Caco-2 (cell line): Measurements from ENCODE around the gene DLK1. TPM values are rescaled to one million over a fixed set of nuclear protein-coding genes. Genes with fewer than 3 reads are reported as not detected.

Source experiments
- BruUV-seq: library from RNA; stranded (reverse); fragments of 400-500 nt; replicated peaks from 2 replicates; lab custom pipeline; 2021; lab: Mats Ljungman, UMichigan
- CTCF ChIA-PET: fragments of 300-600 bp; sonication (Branson Sonifier 250); formaldehyde crosslinking; loops from one replicate; lab custom pipeline; 2022; ENCODE audit warnings: antibody characterized with exemption; lab: Charles Lee
- POLR2A ChIA-PET: fragments of 300-600 bp; sonication (Branson Sonifier 250); formaldehyde crosslinking; loops from one replicate; lab custom pipeline; 2022; ENCODE audit warnings: antibody characterized with exemption; lab: Charles Lee
- DNase-seq, 2 experiments: peaks; one replicate each; pipeline versions ENCODE4 v3.0.0 to v3.0.0-alpha.2; 2020 to 2022
- H3K27me3 ChIP-seq: replicated peaks from 2 replicates; pipeline ENCODE4 v1.6.0; 2011; ENCODE audit warnings: low read length; ENCODE audit not compliant: control insufficient read depth, insufficient read depth
- H3K36me3 ChIP-seq: 2 replicates; pipeline ENCODE4 v1.5.1; 2011; ENCODE audit warnings: low read length; ENCODE audit not compliant: control insufficient read depth, insufficient read depth
- H3K4me1 ChIP-seq: fragments of 250-450 bp; sonication (Bioruptor Pico); 2 replicates; pipeline ENCODE4 v1.5.1; 2020; ENCODE audit warnings: mild to moderate bottlenecking
- H3K4me3 ChIP-seq: 2 replicates; pipeline ENCODE4 v1.5.1; 2011; ENCODE audit warnings: low read depth, mild to moderate bottlenecking, control low read depth, low read length
- H3K9me3 ChIP-seq: fragments of 250-450 bp; sonication (Bioruptor Pico); 2 replicates; pipeline ENCODE4 v1.5.1; 2020; ENCODE audit warnings: mild to moderate bottlenecking, moderate library complexity
- H3K27ac Mint-ChIP-seq: one replicate; pipeline ENCODE4 v1.8.0; 2022; ENCODE audit warnings: mixed read lengths; ENCODE audit not compliant: unreplicated experiment
- H3K27me3 Mint-ChIP-seq: one replicate; pipeline ENCODE4 v1.8.0; 2022; ENCODE audit warnings: mixed read lengths; ENCODE audit not compliant: insufficient read depth, unreplicated experiment
- H3K36me3 Mint-ChIP-seq: one replicate; pipeline ENCODE4 v1.8.0; 2022; ENCODE audit warnings: mild to moderate bottlenecking, mixed read lengths; ENCODE audit not compliant: insufficient read depth, unreplicated experiment
- H3K4me1 Mint-ChIP-seq: one replicate; pipeline ENCODE4 v1.8.0; 2022; ENCODE audit warnings: low read depth, mixed read lengths; ENCODE audit not compliant: unreplicated experiment
- H3K4me3 Mint-ChIP-seq: one replicate; pipeline ENCODE4 v1.8.0; 2022; ENCODE audit warnings: mild to moderate bottlenecking, moderate library complexity, mixed read lengths; ENCODE audit not compliant: unreplicated experiment
- H3K9me3 Mint-ChIP-seq: one replicate; pipeline ENCODE4 v1.8.0; 2022; ENCODE audit warnings: mixed read lengths; ENCODE audit not compliant: unreplicated experiment
- intact Hi-C: fragments of 100-400 bp; cut with micrococcal nuclease; formaldehyde crosslinking; loops from one replicate; pipeline ENCODE4 v1.10.0; 2022; ENCODE audit not compliant: unreplicated experiment
- total RNA-seq: library from RNA; stranded (reverse); gene quantifications from 2 replicates; pipeline ENCODE4 v1.2.3, GENCODE V29; 2022
- TF ChIP-seq, protein P1 (sequence below), 2 experiments: fragments of 200-600 bp in 1 of 2; IDR thresholded peaks; 1 replicate in 1 of 2; 2 replicates in 1 of 2; pipeline versions ENCODE4 v1.5.1 to v1.8.0; 2011 to 2022; ENCODE audit warnings: antibody characterized with exemption in 1 of 2, control low read depth in 1 of 2, inconsistent platforms in 1 of 2, low read depth in 1 of 2, low read length in 1 of 2, mild to moderate bottlenecking in 1 of 2, moderate library complexity in 1 of 2; ENCODE audit not compliant: insufficient read depth in 1 of 2, severe bottlenecking in 1 of 2, unreplicated experiment in 1 of 2

The DLK1 gene
- total RNA-seq, 1 experiment from 2014 or later, result not detected

- CTCF ChIA-PET, result no interaction called here
- Mint-ChIP-seq H3K9me3 (no peaks in the 10 kb centered on the region), H3K27ac (no peak overlapping the region), H3K4me1 (no peaks in the 10 kb centered on the region), H3K27me3 (peaks cover 3% of the 10 kb centered on the region), H3K36me3 (no peaks in the 10 kb centered on the region), H3K4me3 (no peak overlapping the region)
- no TSS peak for BruUV-seq
- intact Hi-C loops, result no loop called here
- TF ChIP-seq, protein P1, sequence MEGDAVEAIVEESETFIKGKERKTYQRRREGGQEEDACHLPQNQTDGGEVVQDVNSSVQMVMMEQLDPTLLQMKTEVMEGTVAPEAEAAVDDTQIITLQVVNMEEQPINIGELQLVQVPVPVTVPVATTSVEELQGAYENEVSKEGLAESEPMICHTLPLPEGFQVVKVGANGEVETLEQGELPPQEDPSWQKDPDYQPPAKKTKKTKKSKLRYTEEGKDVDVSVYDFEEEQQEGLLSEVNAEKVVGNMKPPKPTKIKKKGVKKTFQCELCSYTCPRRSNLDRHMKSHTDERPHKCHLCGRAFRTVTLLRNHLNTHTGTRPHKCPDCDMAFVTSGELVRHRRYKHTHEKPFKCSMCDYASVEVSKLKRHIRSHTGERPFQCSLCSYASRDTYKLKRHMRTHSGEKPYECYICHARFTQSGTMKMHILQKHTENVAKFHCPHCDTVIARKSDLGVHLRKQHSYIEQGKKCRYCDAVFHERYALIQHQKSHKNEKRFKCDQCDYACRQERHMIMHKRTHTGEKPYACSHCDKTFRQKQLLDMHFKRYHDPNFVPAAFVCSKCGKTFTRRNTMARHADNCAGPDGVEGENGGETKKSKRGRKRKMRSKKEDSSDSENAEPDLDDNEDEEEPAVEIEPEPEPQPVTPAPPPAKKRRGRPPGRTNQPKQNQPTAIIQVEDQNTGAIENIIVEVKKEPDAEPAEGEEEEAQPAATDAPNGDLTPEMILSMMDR (IDR thresholded peaks at IDR 0.05; ENCODE audit: insufficient read depth in 1 of 2, low read depth in 1 of 2, low read length in 1 of 2, severe bottlenecking in 1 of 2, unreplicated experiment in 1 of 2), result no peak
- no peaks in the 10 kb centered on the region for H3K4me1 ChIP-seq
- no peaks in the 10 kb centered on the region for H3K36me3 ChIP-seq
- no peak overlapping the region for H3K4me3 ChIP-seq
- POLR2A ChIA-PET, result no interaction called here
- H3K27me3 ChIP-seq, result no peaks in the 10 kb centered on the region
- DNase-seq, result peak in 1 of 2 experiments; percentile 9
- H3K9me3 ChIP-seq, result no peaks in the 10 kb centered on the region
These were observed 12.6 kb downstream of the DLK1 start for GRCh38 chr14:100739306-100739705.

GRCh38 chr14:100740196-100740825 lies 13.6 kb downstream of the DLK1 start:
- intact Hi-C loops, result no loop called here
- Mint-ChIP-seq H3K9me3 (no peaks in the 10 kb centered on the region), H3K27ac (no peak overlapping the region), H3K4me3 (no peak overlapping the region), H3K36me3 (no peaks in the 10 kb centered on the region), H3K27me3 (no peaks in the 10 kb centered on the region), H3K4me1 (no peaks in the 10 kb centered on the region)
- ChIA-PET POLR2A (no interaction called here), CTCF (no interaction called here)
- H3K4me3 ChIP-seq, result no peak overlapping the region
- DNase-seq, result peak in 1 of 2 experiments; percentile 5
- H3K9me3 ChIP-seq, result no peaks in the 10 kb centered on the region
- BruUV-seq, result no TSS peak
- no peaks in the 10 kb centered on the region for H3K4me1 ChIP-seq
- H3K36me3 ChIP-seq, result no peaks in the 10 kb centered on the region
- TF ChIP-seq, protein P1 (IDR thresholded peaks at IDR 0.05; ENCODE audit: insufficient read depth in 1 of 2, low read depth in 1 of 2, low read length in 1 of 2, severe bottlenecking in 1 of 2, unreplicated experiment in 1 of 2), result no peak
- H3K27me3 ChIP-seq, result no peaks in the 10 kb centered on the region

- Mint-ChIP-seq H3K4me3 (no peak overlapping the region), H3K9me3 (no peaks in the 10 kb centered on the region), H3K27ac (no peak overlapping the region), H3K4me1 (no peaks in the 10 kb centered on the region), H3K27me3 (no peaks in the 10 kb centered on the region), H3K36me3 (no peaks in the 10 kb centered on the region)
- H3K4me1 ChIP-seq, result no peaks in the 10 kb centered on the region
- BruUV-seq, result no TSS peak
- TF ChIP-seq, protein P1 (IDR thresholded peaks at IDR 0.05; ENCODE audit: insufficient read depth in 1 of 2, low read depth in 1 of 2, low read length in 1 of 2, severe bottlenecking in 1 of 2, unreplicated experiment in 1 of 2), result no peak
- ChIA-PET CTCF (no interaction called here), POLR2A (no interaction called here)
- no peak for DNase-seq
- no peaks in the 10 kb centered on the region for H3K27me3 ChIP-seq
- intact Hi-C loops, result no loop called here
- no peak overlapping the region for H3K4me3 ChIP-seq
- no peaks in the 10 kb centered on the region for H3K36me3 ChIP-seq
- H3K9me3 ChIP-seq, result no peaks in the 10 kb centered on the region
These were observed 14.2 kb downstream of the DLK1 start for GRCh38 chr14:100740929-100741328.
